NT2/D1 (cell line): ENCODE measurements around the gene CCDC15.

Experiments
- SUZ12 ChIP-seq: IDR thresholded peaks from 2 replicates; pipeline ENCODE4 v1.6.1; 2011; ENCODE audit not compliant: insufficient read length, insufficient read depth; ENCODE audit errors: extremely low read depth
- YY1 ChIP-seq: IDR thresholded peaks from 2 replicates; pipeline ENCODE4 v1.6.1; 2011; ENCODE audit not compliant: insufficient read length, insufficient read depth

DNA sequence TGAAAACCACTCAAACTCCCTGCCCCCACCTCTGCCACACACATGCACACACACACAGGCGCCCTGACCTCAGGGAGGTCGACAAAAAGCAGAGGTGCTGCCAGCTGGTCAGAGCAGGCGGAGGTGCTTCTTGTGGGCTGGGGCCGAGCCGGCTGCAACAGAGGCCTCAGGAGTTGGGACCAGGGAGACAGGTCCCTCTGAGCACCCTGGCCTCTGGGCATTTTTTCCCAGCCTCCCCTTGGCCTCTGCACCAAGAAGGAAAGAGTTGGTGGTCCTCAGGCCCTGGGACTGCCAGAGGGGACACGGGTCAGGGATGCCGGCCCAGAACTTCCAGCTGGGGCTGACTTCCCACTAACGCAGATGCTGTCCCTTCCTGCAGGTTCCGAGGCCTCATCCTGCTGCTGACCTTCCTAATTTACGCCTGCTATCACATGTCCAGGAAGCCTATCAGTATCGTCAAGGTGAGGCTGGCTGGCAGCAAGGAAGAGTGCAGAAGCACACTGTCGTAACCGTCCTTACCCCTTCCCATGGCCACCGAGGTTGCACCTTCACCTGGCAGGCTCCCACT lies 122.5 kb downstream of the CCDC15 start:
- TF ChIP-seq YY1 (no peak), SUZ12 (no peak)
